CD1c-positive myeloid dendritic cell (primary cell): ENCODE results near the gene RNF13.
"Not testable (repeated sequence)": the region's sequence is repeated elsewhere in the genome, so short reads cannot be mapped to it uniquely, and the experiment has no call there.

ENCODE experiments used
- DNase-seq: peaks from one replicate; pipeline ENCODE4 v3.0.0-alpha.2; 2016; ENCODE audit errors: extremely low spot score

Gene RNF13

DNA sequence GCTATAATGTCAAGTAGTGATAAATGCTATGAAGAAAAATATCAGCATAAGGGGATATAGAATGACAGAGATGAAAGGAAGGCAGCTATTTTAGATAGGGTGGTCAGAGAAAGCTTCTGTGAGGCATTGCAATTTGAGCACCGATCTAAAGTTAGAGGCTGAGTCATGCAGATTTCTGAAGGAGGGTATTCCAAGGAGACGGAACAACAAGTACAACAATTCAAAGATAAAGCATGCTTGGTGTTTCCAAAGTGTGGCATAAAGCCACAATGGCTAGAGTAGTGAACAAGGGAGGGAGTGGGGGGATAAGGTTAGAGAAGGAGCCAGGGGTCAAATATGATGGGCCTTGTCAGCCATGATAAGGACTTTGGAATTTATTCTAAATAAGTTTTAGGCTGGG lies 85.8 kb downstream of the RNF13 start:
- DNase-seq: no peak

DNA sequence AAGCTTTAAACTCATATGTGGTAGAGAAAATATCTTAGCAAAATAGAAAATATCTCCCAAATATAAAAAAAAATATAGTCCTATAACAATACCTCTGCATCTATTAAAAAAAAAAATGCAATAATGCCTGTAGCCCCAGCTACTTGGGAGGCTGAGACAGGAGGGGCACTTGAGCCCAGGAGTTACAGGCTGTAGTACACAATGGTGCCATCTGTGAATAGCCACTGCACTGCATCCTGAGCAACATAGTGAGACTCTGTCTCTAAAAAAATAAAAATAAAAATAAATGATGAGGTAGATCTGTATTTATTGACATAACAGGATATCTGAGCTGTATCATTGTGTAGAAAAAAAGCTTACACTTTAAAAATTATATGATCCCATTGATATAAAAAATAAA lies 87.3 kb downstream of the RNF13 start:
- no peak for DNase-seq

DNA sequence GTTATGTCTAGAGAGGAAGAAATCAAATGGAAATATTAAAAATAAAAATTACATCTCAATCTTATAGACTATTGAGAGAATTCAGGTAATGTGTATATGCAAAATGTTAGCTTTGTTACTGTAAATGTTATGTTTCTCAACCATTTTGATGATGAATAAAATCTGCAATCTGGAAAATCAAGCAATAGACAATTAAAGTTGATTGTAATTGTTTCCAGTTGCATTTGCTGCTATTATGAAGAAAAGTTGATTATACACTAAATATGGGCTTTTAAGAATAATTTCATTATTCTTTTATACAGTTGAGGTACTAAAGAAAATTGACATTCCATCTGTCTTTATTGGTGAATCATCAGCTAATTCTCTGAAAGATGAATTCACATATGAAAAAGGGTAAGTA lies 88.8 kb downstream of the RNF13 start:
- no peak for DNase-seq

DNA sequence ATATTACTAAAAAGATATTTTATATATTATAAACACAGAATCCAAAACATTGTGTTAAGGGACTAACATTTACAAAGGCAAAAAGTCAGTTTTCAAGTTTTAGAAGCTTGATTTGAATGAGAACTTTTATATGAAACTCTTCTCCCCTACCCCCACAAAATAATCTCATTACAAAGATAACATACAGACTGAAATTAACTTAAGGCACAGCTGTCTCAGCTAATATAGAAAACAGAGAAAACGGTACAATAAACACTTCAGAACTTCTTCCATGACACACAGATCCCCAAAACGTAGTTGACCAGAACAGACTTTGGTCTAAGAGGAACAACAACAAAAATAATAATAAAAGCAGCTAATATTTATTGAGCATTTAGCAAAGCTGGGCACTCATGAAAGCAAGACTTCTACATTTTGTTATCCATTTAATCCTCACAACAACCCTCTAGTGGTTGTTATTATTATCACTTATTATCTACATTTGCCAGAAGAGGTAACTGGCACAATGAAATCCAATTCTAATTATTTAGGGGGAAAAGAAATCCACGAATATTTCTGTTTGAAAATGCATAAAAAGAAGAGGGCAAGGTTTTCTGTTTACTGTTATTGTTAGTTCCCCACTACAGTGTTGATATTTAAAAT lies 89.6 kb downstream of the RNF13 start:
- no peak for DNase-seq

DNA sequence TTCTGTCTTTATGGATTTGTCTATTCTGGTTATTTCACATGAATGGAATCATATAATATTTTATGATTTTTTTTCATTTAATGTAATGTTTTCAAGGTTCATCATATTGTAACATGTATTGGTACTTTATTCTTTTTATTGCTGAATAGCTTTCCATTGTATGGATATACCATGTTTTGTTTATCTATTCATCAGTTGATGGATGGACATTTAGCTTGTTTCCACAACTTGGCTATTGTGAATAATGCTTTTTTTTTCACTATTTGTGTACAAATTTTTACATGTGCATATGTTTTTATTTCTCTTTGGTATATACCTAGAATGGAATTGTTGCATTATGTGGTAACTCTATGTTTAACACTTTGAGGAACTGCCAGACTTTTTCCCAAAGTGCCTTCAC lies 93.0 kb downstream of the RNF13 start:
- DNase-seq: no peak

DNA sequence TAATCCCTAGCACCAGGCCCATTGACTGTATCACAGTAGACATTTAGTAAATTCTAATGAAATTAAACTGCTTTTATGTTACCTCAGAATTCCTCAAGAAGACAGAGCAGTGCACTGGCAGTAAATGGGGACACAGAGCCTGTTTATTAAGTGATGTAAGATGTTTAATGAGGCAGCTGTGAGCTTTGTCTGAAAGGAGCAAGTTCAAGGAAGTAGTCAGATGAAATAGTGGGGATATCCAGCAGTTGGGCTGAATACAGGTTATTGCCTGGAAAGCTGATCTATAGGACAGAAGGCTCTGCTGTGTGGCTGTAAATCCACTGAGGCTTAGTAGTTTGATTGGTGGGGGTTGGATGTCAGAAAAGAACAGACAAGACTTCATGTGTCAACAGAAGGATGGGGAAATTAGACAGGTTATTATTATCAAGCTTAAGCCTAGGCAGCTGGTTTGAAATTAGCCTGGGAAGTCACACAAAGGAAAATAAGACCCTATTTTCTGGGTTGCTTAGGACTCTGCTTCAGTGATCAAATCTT lies 95.5 kb downstream of the RNF13 start:
- no peak for DNase-seq

DNA sequence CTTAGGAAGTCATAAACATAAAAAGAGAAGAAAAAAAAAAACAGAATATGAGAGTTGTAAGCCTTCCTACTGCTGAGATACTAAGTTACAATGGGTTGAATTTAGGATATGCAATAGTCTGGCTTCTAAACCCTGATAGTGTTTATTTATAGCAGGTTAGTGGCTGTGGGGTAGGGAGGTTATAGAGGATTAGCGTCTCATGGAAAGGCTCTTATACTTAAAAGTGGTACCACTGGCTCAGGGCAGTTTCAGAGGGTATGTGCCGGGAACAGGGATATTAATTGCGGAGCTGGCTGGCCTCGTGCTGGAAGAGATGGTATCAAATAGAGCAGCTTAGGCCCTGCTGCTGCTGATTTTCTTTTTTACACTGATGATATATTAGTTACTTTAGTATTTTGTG lies 96.9 kb downstream of the RNF13 start:
- DNase-seq: no peak

DNA sequence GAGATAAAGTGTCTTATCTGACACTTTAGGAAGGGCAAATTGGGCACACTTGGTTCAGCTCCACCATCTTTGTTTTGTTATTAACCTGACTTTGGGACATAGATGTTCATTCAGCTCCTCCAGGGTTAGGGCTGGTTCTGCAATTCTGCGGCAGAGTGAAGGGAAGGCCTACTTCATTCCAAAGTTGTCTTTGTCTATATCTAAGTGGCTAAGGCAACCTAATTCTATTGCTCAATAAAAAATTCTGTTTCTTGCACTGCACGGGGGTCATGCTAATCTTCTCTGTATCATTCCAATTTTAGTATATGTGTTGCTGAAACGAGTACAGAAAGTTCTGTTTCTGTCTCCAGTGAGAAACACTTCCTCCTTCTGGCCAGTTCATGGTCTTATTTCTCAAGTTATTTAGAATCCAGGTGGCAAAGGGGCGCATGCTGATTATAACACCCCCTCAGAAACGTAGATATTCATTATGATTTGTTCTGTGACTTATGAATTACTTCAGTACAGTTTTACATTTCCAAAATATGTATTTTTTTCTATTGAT lies 104.2 kb downstream of the RNF13 start:
- DNase-seq: no peak

DNA sequence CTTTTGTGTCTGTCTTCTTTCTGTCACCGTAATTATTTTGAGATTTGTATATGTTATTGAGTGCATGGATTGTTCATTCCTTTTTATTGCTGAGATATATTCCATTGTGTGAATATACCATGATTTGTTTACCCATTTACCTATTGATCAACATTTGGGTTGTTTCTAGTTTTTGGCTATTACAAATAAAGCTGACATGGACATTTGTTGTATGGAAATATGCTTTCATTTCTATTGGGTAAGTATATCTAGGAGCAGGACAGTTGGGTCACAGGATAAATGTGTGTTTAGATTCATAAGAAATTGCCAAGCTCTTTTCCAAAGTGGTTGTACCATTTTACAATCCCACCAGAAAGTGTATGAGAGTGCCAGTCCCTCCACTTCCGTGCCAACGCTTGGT lies 106.5 kb downstream of the RNF13 start:
- no peak for DNase-seq

DNA sequence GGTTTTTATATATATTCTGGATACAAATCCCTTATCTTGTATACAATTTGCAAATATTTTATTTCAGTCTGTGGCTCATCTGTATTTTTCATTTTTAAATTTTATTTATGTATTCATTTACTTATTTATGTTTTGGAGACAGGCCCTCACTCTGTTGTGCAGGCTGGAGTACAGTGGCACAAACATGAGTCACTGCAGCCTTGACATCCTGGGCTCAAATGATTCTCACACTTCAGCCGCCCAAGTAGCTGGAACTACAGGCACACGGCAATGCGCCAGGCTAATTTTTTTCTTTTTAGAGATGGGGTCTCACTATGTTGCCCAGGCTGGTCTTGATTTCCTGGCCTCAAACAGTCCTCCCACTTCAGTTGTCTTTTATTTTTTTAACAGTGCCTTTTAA lies 107.1 kb downstream of the RNF13 start:
- DNase-seq: no peak

DNA sequence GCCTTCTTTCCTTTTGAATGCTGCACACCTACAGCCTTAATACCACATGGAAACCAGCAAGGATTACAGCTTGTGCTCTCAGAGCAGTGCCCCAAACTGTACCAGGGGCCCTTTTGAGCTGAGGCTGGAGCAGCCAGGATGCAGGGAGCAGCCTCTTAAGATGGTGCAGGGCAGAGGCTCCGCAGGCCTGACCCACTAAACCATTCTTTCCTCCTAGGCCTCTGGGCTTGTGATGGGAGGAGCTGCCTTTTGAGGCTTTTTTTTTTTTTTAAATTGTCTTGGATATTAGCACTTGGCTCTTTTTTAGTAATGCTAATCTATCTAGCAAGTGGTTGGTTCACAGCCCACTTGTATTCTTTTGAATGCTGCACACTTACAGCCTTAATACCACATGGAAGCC lies 120.0 kb downstream of the RNF13 start:
- no peak for DNase-seq

DNA sequence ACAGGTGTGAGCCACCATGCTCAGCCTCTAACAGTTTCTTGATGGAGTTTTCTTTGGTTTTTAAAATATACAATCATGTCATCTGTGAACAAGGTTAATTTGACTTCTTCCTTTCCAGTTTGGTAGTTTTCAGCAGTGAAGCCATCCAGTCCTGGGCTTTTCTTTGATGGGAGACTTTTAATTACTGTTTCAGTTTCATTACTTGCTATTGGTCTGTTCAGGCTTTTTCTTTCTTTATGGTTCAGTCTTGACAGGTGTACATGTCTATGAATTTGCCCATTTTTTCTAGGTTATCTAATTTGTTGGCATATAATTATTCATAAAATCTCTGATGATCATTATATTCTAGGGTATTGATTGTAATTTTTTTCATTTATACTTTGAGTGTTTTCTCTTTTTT lies 120.8 kb downstream of the RNF13 start:
- DNase-seq: no peak

DNA sequence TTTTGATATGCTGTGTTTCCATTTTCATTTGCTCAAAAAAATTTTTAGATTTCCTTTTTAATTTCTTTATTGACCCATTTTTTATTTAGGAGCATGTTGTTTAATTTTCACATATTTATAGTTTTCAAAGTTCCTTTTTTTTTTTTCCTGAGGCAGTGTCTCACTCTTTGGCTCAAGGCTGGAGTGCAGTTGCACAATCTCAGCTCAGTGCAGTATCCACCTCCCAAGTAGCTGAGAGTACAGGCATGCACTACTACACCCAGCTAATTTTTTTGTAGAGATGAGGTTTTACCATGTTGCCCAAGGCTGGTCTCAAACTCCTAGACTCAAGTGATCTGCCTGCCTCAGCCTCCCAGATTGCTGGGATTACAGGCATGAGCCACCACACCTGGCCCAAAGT lies 121.5 kb downstream of the RNF13 start:
- no peak for DNase-seq

DNA sequence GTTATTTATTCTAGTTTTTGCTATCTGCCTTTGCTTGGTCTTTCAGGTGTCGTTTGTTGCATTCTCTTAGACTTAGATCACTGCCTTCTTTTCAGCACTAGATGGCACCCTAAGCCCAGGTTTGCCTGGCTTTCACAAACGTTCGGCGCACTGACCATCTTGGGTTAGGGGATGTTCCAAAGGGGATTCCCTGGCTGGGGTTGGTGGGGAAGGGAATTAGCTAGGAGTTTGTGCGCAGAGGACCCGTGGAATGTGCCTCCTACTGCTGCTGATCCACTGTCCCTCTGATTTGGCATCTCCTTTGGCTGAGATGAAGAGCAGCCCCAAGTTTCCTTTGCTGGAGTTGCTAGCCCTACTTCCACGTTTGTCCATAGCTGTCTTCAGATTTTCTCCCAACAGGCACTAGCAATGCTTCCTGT lies 123.8 kb downstream of the RNF13 start:
- DNase-seq: peak; percentile 28

DNA sequence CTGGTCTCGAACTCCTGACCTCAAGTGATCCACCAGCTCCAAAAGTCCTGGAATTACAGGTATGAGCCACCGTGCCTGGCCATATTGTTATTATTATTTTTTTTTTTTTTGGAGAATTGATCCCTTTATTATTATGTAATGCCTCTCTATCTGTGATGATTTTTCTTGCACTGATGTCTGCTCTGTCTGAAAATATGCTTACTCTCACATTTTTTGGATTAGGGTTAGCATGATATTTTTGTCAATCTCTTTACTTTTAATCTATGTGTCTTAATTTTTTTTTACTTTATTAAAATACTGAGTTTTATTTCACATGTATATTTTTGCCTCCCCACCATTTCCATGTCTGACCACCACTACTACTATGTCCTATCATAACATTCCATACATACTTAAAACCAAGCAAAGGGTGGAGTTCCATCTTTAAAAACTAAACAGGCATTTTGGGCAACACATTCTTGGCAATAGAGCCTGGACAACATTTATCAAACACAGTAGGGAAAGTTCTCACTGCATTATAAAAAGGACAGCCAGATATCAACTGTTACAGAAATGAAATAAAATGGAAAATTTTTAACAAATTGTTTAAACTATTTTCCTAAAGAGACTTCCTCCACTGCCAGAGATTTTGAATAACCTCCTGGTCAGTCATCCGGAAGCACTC lies 125.5 kb downstream of the RNF13 start:
- not testable (repeated sequence) for DNase-seq

DNA sequence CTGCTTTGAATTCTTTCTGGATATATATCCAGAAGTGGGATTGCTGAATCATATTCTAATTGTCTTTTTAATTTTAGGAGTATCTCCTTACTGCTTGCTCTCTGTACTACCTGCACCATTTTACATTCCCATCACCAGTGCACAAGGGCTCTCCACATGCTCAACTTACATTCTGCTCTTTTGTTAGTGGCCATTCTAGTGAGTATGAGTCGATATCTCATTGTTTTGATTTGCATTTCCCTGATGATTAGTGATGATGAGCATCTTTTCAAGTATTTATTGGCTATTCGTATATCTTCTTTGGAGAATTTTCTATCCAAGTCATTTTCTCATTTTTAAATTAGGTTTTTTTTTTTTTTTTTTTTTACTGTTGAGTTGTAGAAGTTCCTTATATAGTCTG lies 128.2 kb downstream of the RNF13 start:
- no peak for DNase-seq

DNA sequence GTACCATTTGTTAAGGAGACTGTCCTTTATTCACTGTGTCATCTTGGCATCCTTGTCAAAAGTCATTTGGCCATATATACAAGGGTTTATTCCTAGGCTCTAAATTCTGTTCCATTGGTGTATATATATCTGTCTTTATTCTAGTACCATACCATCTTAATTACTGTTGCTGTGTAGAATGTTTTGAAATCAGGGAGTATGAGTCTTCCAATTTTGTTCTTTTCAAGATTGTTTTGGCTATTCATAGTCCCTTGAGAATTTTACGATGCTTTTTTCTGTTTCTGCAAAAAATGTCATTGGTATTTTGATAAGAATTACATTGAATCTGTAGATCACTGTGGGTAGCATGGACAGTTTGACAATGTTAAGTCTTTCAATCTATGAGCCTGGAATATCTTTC lies 128.9 kb downstream of the RNF13 start:
- DNase-seq: no peak

DNA sequence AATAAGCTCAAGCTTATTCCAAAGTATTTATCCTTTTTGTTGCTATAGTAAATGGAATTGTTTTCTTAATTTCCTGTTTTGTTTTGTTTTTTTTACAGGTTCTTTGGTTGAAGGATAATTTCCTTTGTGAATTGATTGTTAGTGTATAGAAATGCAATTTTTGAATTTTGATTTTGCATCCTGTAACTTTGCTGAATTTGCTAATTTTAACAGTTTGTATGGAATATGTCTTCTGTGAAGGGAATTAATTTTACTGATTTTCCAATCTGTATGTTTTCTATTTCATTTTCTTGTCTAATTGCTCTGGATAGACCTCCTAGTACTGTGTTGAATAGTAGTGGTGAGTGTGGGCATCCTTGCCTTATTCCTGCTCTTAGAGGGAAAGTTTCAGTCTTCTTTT lies 129.4 kb downstream of the RNF13 start:
- DNase-seq: no peak

DNA sequence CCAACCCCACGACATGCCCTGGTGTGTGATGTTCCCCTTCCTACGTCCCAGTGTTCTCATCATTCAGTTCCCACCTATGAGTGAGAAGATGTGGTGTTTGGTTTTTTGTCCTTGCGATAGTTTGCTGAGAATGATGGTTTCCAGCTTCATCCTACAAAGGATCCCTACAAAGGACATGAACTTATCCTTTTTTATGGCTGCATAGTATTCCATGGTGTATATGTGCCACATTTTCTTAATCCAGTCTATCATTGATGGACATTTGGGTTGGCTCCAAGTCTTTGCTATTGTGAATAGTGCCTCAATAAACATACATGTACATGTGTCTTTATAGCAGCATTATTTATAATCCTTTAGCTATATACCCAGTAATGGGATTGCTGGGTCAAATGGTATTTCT lies 131.0 kb downstream of the RNF13 start:
- DNase-seq: not testable (repeated sequence)

DNA sequence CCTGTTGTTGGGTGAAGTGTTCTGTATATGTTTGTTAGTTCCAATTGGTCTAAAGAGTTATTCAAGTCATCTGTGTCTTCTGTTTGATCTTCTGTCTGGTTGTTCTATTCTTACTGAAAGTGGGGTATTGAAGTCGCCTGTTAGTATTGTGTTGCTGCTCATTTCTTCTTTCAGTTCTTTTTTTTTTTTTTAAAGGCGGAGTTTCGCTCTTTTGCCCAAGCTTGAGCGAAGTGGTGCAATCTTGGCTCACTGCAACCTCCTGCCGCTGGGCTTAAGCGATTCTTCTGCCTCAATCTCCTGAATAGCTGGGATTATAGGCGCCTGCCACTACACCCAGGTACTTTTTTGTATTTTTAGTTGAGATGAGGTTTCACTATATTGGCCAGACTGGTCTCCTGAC lies 134.2 kb downstream of the RNF13 start:
- peak; percentile 22 for DNase-seq

DNA sequence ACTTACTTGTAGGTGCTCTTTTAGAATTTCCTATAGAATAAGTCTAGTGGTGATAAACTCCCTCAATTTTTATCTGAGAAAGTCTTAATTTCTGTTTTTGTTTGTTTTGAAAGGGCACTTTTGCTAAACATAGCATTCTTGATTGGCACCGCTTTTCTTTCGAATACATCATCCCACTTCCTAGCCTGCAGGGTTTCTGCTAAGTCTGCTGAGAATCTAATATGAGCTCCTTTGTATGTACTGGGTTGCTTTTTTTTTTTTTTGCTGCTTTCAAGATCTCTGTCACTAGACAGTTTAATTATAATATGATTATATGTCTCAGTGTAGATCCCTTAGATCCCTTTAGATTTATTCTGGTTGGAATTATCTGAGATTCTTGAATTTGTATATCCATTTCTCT lies 136.2 kb downstream of the RNF13 start:
- no peak for DNase-seq

DNA sequence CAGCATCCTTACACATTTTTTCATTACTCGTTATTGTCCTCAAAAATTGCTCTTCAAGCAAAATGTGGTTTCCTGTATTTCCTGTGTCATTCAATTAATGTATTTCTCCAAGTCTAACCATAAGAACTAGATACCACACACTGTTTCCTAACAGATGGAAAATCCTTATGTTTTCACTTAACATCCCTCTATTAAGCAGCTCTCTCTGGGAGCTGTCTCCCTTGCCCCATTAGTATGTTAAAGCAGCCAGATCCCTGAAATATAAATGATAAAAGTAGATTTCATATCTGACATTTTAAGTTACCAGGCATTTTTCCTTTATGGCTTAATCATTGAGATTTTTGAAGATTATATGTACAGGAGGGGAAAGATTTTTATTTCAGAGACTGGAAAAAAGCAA lies 141.8 kb downstream of the RNF13 start:
- DNase-seq: no peak

DNA sequence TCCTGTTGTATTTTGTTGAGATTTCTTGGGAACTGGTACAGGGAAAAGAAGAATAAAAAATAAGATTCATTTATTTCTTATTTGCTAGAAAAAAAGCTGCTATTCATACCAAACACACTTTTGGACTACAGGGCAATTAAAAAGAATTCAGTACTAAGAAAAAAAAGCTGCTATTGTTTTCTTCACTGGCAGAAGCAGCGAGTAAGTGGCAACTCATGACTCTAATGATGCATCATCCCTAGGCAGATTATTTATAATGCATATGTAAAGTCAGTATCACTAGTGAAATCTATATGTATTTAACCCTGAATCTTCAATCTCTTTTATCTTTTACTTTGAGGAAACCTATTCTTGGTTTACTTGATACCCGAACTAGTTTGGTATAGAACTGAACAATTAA lies 142.4 kb downstream of the RNF13 start:
- no peak for DNase-seq
